ENCODE results near the gene APELA.
"Not testable (repeated sequence)": the region's sequence is repeated elsewhere in the genome, so short reads cannot be mapped to it uniquely, and the experiment has no call there.

The APELA gene, protein sequence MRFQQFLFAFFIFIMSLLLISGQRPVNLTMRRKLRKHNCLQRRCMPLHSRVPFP

DNA sequence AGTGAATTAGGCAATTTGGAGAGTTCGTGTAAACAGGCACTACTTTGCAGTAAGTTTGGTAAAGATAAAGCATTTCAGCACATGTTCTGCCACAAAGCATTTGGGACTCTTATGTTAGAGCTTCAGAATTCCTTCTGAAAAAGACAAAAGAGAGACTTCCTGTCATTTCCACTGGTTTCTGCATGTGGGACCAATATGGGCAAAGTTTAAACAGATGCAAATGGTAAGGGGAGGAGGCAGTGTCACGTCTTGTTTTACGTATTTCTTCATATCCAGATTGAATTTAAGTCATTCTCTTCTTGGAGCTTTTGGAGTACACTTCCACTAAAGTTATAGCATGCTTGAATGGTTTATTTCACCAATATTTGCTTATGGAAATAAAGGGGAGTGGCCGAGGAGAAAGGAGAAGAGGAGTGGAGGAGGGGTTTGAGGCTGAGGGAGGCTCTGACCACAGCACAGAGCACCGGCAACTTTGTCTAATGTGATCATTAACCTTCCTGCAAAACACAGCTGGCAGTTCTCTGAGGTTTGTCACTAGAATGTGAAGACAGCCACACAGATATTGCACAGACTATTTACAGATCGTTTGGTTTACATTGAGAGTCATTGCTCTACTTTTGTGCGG is at the start of gene APELA:
Gene APELA, plus strand, starts transcription at position 479 of the 625 bp plus-strand sequence. CDS start 154 bp downstream, outside the sequence.
- DNase-seq: no peak

- DNase-seq: no peak
These were observed 48.0 kb upstream of the APELA start for GRCh38 chr4:164828955-164829354.

GRCh38 chr4:164846566-164846965 is 30.4 kb upstream of the APELA start:
- DNase-seq: no peak

DNA sequence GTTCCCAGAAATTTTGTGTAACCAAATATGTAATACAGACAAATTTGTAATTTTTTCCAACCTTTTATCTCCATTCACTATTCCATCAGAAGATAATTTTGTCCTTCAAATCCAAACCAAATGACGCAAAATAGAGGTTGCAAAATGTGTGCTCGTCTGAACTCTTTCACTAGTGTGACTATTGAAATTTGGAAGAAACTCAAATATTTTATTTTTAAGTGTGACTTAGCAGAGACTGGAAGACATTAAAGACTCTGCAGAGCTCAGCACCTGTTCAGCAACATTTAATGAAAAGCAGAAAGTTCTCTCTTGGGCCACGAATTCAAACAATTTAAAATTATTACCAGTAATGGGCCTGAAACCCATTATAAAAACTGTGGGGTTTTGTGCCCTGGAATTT is 30.0 kb upstream of the APELA start:
- no peak for DNase-seq

- no peak for DNase-seq
These were observed 28.9 kb upstream of the APELA start for GRCh38 chr4:164847967-164848649.

DNA sequence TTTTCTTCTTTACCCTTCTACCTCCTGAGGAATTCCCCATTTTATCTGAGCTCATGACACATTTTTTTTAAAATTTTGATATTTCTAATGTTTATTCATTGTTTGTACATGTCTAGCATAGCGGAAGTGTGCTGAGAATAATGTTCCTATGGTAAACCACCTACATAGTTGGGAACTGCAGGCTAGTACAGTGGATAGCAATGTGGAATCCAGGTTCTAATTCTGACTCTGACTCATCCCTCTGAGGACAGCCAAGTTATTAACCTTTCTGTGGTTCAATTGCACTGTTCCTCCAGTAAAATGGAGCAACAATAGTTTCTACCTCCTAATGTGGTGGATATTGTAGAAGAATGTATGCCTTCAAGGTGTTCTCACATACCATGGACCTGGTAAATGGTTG is 20.6 kb upstream of the APELA start:
- DNase-seq: no peak

- no peak for DNase-seq
These were observed 10.0 kb upstream of the APELA start for GRCh38 chr4:164866817-164867490.

DNA sequence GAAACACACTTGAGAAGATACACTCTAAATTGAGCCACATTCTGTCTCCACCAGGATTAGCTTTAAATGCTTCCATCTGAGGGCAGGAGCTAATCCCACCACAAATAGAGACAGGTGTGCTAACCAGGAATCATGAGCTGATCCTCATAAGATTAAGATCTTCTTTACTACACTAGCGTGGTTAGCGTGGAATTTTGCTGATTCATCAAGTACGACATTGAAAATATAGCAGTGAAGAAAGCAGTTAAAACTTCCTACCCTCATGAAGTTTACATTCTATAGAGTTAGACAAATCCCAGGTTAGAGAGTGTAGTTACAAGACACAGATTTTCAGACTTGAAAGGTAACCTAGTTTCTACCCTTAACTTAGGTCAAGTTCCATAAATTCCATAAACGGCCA is 5.3 kb upstream of the APELA start:
- no peak for DNase-seq

DNA sequence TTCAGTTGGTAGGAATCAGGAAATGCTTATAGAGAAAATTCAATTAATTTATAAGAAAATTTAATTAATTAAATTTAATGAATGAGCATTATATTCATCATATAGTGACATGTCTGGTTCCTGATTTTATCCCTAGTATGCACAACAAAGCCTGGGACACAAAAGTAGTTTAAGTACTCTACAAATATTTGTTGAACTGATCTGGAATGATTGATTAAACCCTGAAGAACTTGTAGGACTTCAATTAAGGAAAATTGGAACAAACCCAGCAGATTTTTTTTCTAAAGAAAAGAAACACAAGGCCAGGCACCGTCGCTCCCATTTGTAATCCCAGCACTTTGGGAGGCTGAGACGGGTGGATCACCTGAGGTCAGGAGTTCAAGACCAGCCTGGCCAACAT is 4.5 kb upstream of the APELA start:
- no peak for DNase-seq

DNA sequence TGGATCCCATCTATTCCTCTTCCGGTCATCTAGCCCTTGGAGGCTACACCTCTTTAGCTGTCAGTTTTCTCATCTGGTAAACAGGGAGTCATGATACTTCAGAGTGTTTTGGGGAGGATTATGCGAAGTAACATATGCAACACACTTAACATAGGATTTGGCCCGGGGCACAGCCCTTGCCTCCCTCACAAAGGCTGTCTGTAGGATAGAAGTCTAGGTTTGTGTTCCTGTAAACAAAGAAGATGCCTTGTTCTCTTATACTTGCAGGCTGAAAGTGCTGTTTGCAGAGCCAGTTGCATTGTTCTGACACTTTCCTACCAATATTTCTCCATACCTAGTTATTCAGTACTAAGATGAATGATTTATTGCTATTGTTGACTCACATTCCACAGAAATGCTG is 2.2 kb upstream of the APELA start:
- no peak for DNase-seq

DNA sequence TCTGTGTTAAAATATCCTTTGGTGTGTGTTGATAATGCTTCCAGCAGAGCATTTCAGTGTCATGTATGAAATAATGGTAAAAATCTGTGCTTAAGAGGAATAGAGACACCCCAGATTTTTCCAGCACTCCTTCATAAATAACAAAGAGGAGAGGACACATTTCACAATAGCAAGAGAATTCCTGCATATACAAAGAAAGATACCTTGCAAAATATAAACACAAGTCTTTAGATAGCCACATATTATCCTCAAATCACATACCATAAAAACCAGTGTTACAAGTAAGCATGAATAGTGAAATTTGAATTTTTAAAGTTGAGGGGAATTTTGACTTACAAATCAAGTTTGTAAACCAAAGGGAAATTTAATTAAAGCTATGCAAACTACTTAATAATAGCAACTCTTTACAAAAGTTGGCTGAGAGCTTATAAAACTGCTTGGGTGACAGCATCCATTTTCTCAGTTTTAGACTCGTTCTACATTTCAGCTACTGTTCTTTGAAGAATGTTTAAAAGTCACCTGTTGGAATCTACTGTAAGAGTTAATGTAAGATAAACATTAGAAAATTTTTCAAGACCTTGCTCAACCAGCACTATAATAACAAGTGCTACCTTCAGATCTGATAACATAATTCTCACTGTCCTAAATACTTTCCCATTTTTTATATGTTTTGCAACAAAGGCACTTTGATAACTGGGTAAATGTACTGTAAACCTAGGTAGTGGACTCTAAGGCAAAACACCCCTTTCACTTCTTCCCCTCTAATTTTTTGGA is 3.7 kb downstream of the APELA start:
- DNase-seq: no peak

- DNase-seq: no peak
These were observed 11.2 kb downstream of the APELA start for GRCh38 chr4:164888096-164888715.

DNA sequence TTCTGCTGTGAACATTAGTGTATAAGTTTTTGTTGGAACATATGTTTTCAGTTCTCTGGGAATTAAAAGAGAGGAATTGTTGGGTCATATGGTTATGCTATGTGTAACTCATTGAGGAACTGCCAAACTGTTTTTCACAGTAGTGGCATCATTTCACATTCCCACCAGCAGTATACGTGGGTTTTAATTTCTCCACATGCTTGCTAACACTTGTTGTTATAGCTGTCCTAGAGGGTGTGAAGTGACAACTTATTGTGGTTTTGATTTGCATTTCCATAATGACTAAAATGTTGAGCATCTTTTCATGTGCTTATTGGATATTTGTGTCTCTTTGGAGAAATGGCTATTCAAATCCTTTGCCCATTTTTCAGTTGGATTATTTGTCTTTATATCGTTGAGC is 13.7 kb downstream of the APELA start:
- no peak for DNase-seq

DNA sequence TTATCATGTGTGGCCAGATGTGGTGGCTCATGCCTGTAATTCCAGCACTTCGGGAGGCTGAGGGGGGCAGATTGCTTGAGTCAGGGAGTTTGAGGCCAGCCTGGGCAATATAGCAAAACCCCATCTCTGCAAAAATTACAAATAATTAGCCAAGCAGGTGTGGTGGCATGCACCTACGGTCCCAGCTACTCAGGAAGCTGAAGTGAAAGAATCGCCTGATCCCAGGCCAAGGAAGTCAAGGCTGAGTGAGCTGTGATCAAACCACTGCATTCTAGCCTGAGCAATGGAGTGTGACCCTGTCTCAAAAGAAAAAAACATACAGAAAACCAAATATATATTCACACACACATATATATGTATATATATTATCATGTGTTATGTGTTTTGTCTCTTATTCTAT is 15.0 kb downstream of the APELA start:
- no peak for DNase-seq

DNA sequence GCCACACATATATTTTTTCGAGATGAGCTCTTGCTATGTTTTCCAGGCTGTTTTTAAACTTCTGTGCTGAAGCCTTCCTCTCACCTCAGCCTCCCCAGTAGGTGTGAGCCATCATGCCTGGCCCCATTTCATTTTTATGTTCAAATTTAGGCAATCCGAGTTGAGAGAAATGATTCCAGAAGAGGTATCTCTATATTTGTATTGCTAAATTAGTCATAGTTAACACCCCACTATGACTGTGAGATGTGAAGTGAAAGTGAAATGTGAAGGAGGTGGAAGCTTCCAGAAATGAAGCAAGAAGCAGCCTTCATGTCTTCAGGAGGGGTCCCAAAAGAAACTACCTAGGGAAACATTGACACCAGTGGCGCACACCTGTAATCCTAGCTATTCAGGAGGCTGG is 17.7 kb downstream of the APELA start:
- DNase-seq: no peak

GRCh38 chr4:164902608-164903007 is 25.6 kb downstream of the APELA start:
- DNase-seq: no peak

- DNase-seq: no peak
These were observed 27.4 kb downstream of the APELA start for GRCh38 chr4:164904336-164904735.

GRCh38 chr4:164904941-164905340 is 28.0 kb downstream of the APELA start:
- no peak for DNase-seq

- no peak for DNase-seq
These were observed 29.4 kb downstream of the APELA start for GRCh38 chr4:164906368-164906767.

- DNase-seq: not testable (repeated sequence)
These were observed 36.5 kb downstream of the APELA start for GRCh38 chr4:164913506-164913905.

DNA sequence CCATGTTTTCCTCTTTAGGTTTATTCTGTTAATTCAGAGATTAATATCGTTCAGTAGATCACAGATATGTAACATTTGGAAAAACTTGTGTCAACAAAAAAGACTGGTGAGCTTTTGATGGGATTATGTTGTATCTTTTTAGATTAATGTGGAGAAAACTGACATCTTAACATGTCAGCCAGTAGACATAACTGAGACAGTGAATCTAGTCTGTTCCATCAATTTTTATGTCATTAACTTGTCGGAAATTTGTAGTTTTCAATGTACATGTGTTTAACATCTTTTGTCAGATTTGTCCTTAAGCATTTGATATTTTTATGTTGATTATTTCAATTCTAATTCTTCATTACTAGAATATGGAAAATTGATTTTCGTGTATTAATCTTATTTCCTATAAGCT is 42.0 kb downstream of the APELA start:
- no peak for DNase-seq

DNA sequence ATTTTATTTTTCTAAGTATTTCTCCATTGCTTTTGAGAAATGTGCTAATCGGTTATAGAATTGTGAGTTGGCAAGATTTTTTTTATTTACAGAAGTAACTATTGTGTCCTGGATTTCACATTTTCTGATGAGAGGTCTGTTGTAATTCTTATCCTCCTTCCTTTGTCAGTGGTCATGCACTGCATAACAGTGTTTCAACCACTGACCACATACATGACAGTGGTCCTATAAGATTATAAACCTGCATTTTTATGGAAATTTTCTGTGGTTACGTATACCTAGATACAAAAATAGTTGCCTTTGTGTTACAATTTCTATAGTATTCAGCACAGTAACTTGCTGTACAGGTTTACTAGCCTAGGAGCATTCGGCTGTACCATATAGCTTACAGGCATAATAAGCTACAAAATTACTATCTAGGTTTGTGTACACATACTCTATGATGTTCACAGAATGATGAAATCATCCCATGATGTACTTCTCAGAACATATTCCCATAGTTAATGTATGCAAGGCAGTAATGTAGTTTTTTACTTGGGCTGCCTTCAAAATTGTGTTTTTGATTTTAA is 47.8 kb downstream of the APELA start:
- DNase-seq: no peak

GRCh38 chr4:164926301-164926700 is 49.3 kb downstream of the APELA start:
- no peak for DNase-seq
